Spleen (tissue), 11 donors: ENCODE data around the gene FAM174B. TPM values are rescaled to one million over a fixed set of nuclear protein-coding genes. Genes with fewer than 3 reads are reported as not detected.

Experiments used
- DNase-seq: peaks from one replicate; pipeline ENCODE4 v3.0.0-alpha.2; 2020
- H3K27ac ChIP-seq, 8 donors: fragments of 200-600 bp; sonication (generic) in 7 of 8; 1 replicate in 4 of 8; 2 replicates in 4 of 8; pipeline versions ENCODE4 v1.5.0 to v1.8.0; 2016 to 2021; ENCODE audit warnings: inconsistent platforms in 4 of 8, mild to moderate bottlenecking in 4 of 8, moderate library complexity in 1 of 8
- H3K27me3 ChIP-seq, 7 donors: fragments of 200-600 bp; sonication (generic) in 6 of 7; replicated peaks in 1 of 7; 1 replicate in 4 of 7; 2 replicates in 3 of 7; pipeline versions ENCODE4 v1.5.0 to v1.8.0; 2016 to 2021; ENCODE audit warnings: inconsistent platforms in 3 of 7, mild to moderate bottlenecking in 1 of 7
- H3K36me3 ChIP-seq, 6 donors: fragments of 200-600 bp; sonication (generic) in 5 of 6; 1 replicate in 4 of 6; 2 replicates in 2 of 6; pipeline versions ENCODE4 v1.5.0 to v1.8.0; 2016 to 2021; ENCODE audit warnings: inconsistent platforms in 2 of 6
- H3K4me1 ChIP-seq, 6 donors: fragments of 200-600 bp; sonication (generic) in 5 of 6; 1 replicate in 3 of 6; 2 replicates in 3 of 6; pipeline versions ENCODE4 v1.5.0 to v1.8.0; 2016 to 2021; ENCODE audit warnings: inconsistent platforms in 3 of 6
- H3K4me3 ChIP-seq, 8 donors: fragments of 200-600 bp; sonication (generic) in 7 of 8; 1 replicate in 4 of 8; 2 replicates in 4 of 8; pipeline versions ENCODE4 v1.5.0 to v1.8.0; 2016 to 2021; ENCODE audit warnings: inconsistent platforms in 4 of 8, mild to moderate bottlenecking in 4 of 8, moderate library complexity in 2 of 8
- H3K9me3 ChIP-seq, 8 donors: fragments of 200-600 bp; sonication (generic) in 7 of 8; 1 replicate in 4 of 8; 2 replicates in 4 of 8; pipeline versions ENCODE4 v1.5.0 to v1.8.0; 2016 to 2021; ENCODE audit warnings: inconsistent platforms in 4 of 8
- CTCF ChIP-seq, 11 experiments: fragments of 200-600 bp in 7 of 11; fragments of 450-650 bp in 4 of 11; sonication (generic) in 4 of 11; IDR thresholded peaks in 8 of 11; conservative IDR thresholded peaks in 3 of 11; 1 replicate in 7 of 11; 2 replicates in 4 of 11; pipeline versions ENCODE4 v1.4.0 to v1.8.0; 2016 to 2021; ENCODE audit warnings: antibody characterized with exemption in 11 of 11, inconsistent platforms in 4 of 11, mild to moderate bottlenecking in 1 of 11
- POLR2A ChIP-seq, 3 donors: fragments of 450-650 bp; IDR thresholded peaks; one replicate each; pipeline ENCODE4 v1.5.1; 2017; ENCODE audit warnings: antibody characterized with exemption in 3 of 3, mild to moderate bottlenecking in 1 of 3
- POLR2AphosphoS5 ChIP-seq, 3 donors: sonication (generic); formaldehyde crosslinking; IDR thresholded peaks; one replicate each; pipeline ENCODE4 v1.5.1; 2017; ENCODE audit warnings: antibody characterized with exemption in 3 of 3
- WGBS, 5 donors: extraction: QIAGEN DNeasy Blood & Tissue Kit in 3 of 5; methylation state at CpG; one replicate each; pipeline versions ENCODE4 v1.1.5 to v1.1.7; 2013 to 2018; 5-methylcytosine and 5-hydroxymethylcytosine counted together
- intact Hi-C: fragments of 100-400 bp; cut with DNase I; formaldehyde crosslinking; loops from one replicate; pipeline ENCODE4 v1.15.0; 2023; ENCODE audit warnings: low total_unique reads
- polyA plus RNA-seq, 3 donors: library from polyadenylated mRNA; stranded (reverse); fragments of 200-250 nt; gene quantifications; one replicate each; pipeline ENCODE4 v1.2.1, GENCODE V29; 2013
- total RNA-seq, 7 donors: library from RNA; depleted of rRNA in 3 of 7; stranded (reverse); fragments of >200 nt in 3 of 7; fragmentation: NEBNext Ultra II Directional in 4 of 7; extraction: Animal tissue kit (Norgen Biotek cat#: 25700) in 4 of 7; gene quantifications; one replicate each; pipeline versions ENCODE4 v1.1.0 to v1.2.1, GENCODE V29; 2016 to 2021
- donor health status: healthy with polysubstance abuse.
- donor health status: DM: no; HTN: no; CAD: no; lungs with moderate emphysema.
- donor health status: DM: no; HTN: no; CAD: no.
- donor health status: Bipolar disorder and iron deficiency.
- donor health status: healthy.
- donor health status: DM: no; HTN: no; CAD: no.
- donor health status: DM: yes; HTN: yes; CAD: no.

FAM174B gene
- total and polyA plus RNA-seq, 10 donors = 2.1 to 17.9 (median 8.8) TPM

- Histone ChIP-seq H3K4me1 (no peaks in the 10 kb centered on the region), H3K36me3 (no peaks in the 10 kb centered on the region), H3K27me3 (peaks cover 0 to 48% (median 0%) of the 10 kb centered on the region in 7 donors), H3K27ac (no peak overlapping the region), H3K4me3 (no peak overlapping the region), H3K9me3 (no peaks in the 10 kb centered on the region)
- 55 to 78% (median 68%) methylated on average over 6 to 7 of the region's 7 CpGs for WGBS, 5 donors
- intact Hi-C loops = no loop called here
- DNase-seq = no peak
- no peak for TF ChIP-seq POLR2AphosphoS5 (IDR thresholded peaks at IDR 0.05)
- no peak for TF ChIP-seq CTCF (IDR thresholded peaks at IDR 0.05 in 8 of 11, conservative IDR thresholded peaks at IDR 0.05 in 3 of 11)
- no peak for TF ChIP-seq POLR2A (IDR thresholded peaks at IDR 0.05)
Observed at GRCh38 chr15:92570391-92570790, 85.2 kb downstream of the FAM174B start.

- TF ChIP-seq POLR2A (IDR thresholded peaks at IDR 0.05) = no peak
- no peak for TF ChIP-seq POLR2AphosphoS5 (IDR thresholded peaks at IDR 0.05)
- no peak for TF ChIP-seq CTCF (IDR thresholded peaks at IDR 0.05 in 8 of 11, conservative IDR thresholded peaks at IDR 0.05 in 3 of 11)
- WGBS, 5 donors = 47 to 78% (median 62%) methylated on average over 3 of the region's 3 CpGs
- Histone ChIP-seq H3K36me3 (no peaks in the 10 kb centered on the region), H3K27me3 (peaks cover 0 to 47% (median 0%) of the 10 kb centered on the region in 7 donors), H3K9me3 (no peaks in the 10 kb centered on the region), H3K4me3 (no peak overlapping the region), H3K4me1 (no peaks in the 10 kb centered on the region), H3K27ac (no peak overlapping the region)
- intact Hi-C loops = no loop called here
- DNase-seq = no peak
Observed at GRCh38 chr15:92569778-92570177, 85.8 kb downstream of the FAM174B start.

Other genes with a start within 250 kb of the FAM174B start
- gene CHD2, start 244.5 kb upstream of the FAM174B start, total RNA-seq = 100 to 1,000 TPM; 160 to 232 (median 204) TPM
- 10 to 100 TPM; 37.3 to 44.0 (median 43.2) TPM for gene CHD2, start 244.5 kb upstream of the FAM174B start, polyA plus RNA-seq